D341Med (cell line): ENCODE results near the gene TDRD9.
"Not testable (repeated sequence)": the region's sequence is repeated elsewhere in the genome, so short reads cannot be mapped to it uniquely, and the experiment has no call there.

ENCODE experiments used
- DNase-seq: peaks from one replicate; pipeline ENCODE4 v3.0.0; 2012; ENCODE audit warnings: low spot score

Gene TDRD9, protein sequence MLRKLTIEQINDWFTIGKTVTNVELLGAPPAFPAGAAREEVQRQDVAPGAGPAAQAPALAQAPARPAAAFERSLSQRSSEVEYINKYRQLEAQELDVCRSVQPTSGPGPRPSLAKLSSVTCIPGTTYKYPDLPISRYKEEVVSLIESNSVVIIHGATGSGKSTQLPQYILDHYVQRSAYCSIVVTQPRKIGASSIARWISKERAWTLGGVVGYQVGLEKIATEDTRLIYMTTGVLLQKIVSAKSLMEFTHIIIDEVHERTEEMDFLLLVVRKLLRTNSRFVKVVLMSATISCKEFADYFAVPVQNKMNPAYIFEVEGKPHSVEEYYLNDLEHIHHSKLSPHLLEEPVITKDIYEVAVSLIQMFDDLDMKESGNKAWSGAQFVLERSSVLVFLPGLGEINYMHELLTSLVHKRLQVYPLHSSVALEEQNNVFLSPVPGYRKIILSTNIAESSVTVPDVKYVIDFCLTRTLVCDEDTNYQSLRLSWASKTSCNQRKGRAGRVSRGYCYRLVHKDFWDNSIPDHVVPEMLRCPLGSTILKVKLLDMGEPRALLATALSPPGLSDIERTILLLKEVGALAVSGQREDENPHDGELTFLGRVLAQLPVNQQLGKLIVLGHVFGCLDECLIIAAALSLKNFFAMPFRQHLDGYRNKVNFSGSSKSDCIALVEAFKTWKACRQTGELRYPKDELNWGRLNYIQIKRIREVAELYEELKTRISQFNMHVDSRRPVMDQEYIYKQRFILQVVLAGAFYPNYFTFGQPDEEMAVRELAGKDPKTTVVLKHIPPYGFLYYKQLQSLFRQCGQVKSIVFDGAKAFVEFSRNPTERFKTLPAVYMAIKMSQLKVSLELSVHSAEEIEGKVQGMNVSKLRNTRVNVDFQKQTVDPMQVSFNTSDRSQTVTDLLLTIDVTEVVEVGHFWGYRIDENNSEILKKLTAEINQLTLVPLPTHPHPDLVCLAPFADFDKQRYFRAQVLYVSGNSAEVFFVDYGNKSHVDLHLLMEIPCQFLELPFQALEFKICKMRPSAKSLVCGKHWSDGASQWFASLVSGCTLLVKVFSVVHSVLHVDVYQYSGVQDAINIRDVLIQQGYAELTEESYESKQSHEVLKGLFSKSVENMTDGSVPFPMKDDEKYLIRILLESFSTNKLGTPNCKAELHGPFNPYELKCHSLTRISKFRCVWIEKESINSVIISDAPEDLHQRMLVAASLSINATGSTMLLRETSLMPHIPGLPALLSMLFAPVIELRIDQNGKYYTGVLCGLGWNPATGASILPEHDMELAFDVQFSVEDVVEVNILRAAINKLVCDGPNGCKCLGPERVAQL (N-terminal part only)

DNA sequence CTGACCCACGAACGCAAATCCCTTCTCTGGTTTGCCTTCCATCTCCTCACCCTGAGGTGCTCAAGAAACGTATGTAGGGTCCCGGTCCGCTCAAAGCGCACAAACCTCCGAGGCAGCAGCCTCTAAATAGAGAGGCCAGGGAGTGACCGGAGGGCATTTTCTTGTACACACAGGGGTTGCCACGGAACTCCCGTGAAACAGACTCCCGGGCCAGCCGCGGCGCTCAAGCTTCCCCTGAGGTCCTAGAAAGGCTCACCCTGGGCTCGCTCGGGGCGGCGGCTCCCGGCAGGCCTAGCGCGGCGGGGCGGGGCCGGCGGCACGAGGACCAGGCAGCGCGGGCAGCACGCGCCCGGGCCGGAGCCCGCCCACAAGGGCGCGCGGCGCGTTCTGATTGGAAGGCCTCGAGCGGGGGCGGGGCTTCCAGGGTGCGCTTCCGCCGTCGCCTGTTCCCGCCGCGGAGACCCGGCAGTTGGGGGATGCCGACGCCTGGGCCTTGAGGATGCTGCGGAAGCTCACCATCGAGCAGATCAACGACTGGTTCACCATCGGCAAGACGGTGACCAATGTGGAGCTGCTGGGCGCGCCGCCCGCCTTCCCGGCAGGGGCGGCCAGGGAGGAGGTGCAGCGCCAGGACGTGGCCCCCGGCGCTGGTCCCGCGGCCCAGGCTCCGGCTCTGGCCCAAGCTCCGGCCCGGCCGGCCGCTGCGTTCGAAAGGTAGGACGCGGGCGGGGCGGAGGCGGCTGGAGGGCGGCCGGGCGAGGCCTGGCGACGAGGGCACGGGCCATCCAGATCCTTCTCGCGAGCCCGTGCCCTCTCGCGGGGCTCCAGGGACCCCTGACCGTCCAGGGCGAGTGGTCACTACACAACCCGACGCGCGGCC lies at the start of gene TDRD9:
TSS of gene TDRD9 (plus strand) at position 446 of the 880 bp plus-strand sequence. CDS start at position 500, 54 bp downstream.
- no peak for DNase-seq

DNA sequence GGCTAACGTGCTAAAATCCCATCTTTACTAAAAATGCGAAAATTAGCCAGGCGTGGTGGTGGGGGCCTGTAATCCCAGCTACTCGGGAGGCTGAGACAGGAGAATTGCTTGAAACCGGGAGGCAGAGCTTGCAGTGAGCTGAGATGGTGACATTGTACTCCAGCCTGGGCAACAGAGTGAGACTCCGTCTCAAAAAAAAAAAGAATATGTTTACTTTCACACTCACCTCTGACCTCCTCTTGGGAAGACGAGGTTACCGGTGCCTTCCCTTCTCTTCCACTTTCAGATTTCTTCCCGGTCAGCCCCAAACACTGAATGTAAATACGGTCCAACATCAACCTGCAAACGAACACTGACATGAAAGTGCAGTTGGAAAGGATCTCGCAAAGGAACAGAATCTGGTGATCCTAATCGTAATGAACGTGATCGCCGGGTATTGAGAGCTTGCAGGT lies 49.1 kb upstream of the TDRD9 start:
- DNase-seq, result no peak

DNA sequence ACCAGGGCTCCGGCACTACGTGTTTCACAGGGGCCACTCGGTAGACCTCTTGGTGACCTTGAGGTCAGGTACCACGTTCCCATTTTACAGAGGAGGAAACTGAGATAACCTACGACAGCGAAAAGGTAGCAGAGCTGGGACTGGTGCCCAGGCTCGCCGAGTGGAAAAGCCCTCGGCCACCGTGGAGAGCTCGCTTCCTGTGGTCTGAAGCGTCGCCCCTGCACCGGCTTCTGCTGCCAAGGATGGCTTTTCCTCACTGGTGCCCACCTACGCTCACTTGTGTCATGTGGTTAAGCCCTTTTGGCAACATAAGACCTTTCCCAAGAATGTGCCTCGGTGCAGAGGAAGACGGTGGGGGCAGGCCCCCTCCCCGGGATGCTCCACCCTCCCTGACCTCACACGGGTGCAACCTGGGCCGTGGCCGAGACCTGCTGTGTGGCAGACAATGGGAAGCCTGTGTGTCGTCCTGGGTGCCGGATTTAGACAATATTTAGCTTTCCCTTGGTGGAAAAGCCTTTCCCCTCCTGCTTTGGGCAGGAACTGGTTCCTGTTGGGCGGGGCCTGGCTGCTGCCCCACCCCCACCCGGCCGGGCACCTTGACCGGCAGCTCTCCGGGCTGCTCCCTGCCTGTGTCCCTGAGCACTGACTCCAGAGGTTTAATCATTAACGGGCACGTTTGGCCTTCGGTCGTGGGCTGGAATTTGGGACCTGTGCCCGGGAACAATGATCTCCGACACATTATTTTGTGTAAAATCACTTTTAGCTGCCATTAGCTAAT lies 48.5 kb upstream of the TDRD9 start:
- DNase-seq, result no peak

DNA sequence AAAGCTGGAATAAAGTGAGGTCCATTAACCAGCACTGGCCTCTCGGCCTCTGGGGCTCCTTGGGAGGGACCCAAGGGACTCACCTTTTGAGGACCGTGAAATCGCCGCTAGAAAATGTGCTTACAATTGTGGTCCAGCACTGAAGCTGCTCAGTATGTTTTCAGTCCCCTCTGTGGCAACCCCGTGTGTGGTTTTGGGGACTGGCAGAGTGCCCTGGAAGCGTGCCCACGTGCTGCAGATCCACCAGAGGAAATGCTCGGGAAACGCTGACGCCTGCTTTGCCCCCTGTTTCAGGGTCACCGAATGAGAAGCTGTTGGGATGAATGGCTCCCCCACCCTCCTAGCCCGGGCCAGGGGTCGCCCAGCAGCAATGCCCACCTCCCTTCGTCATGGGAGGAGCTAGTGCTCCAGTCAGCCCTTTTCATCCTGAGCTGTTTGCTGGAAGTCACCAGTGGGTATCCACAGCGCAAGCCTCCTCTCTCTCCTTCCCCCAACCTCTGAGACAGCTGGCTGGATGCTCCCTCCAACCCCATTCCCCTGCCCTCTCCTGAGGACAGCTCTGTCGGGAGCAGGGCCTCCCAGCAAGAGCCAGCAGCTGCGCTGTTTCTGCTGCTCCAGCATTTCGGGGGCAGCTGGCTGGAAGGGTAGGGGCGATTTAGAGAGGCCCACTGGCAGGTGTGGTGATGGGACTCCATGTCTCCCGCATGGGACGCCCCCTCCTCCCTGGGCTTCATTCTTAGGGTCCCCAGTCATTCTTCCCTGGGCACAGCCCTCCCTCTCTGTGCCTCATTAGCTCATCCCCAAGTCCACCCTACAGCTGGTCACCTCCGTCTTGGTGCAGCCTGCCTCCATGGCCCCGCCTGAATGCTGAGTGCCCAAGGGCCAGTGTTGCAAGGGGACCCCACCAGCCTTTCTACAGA lies 47.6 kb upstream of the TDRD9 start:
- no peak for DNase-seq

DNA sequence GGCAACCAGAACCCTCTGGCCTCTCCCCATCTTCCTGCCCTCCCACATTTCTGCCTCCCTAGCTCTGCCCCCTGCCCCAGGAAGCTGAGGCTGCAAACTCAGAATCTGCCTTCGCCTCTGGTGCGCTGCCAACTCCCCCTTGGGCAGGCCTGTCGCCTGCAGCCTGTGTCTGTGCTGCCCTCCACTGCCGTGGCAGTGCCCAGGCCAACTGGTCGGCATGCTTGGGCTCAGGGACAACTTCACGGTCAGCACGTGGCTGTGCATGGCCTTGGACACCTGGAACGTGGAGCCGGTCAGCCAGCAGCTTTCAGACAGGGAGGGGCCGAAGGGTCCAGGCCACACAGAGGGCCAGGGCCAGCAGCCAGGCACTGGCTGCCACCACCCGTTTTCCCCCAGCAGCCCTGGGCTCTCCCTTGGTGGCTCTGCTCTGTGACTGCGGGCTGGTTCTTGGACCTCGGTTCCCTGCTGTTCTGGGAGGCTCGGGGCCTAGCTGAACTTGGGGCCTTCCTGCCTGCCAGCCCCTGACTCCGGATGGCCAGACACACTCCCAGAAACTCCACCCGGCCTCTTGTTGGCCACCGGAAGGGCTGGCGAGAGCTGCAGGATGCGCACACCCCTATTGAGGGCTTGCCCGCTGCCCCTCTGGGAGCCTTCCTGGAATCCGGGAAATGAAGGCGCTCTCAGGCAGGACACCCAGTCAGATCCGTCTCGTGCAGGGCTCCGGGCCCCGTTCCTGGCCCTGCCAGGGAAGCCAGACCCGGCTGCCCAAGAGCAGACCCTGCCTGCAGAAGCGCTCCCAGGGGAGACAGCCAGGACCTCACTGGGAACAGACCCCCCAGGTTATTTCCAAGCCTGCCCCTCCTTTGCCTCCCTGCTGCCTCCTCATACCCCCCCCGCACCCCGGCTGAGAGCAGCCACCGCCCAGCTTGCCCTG lies 46.7 kb upstream of the TDRD9 start:
- no peak for DNase-seq

DNA sequence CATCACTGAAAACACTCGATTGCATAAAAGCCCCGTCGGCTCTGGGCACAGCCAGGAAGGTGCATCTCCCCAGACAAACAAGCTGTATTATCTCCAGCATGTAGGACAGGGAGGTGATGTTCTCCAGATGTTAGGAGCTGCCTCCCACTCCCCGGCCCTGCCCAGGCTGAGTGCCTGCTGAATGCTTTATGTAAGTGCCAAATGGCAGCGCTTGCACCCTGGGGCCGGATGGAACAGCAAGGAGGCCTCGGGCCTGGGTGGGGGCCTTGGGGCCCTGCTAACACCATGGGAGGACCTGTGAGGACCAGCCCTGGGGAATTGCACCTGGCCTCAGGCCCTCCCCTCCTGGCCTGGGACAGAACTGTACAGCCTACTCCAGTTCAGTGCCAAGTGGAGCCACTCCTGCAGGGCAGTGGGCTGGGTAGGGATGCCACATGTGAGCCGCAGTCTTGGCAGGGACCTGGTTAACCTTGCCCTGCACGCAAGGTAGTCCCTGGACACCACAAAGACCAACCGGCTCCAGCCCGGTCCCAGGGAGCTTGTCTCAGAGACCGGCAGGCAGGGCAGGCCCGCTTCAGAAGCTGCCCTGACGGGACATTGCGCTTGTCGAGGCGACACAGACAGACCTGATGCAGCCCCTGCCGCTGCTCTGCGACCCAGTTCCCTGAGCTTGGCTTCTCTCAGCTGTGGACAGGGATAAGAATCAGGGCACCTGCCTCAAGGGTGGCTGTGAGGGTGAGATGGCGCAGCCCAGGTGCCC lies 45.6 kb upstream of the TDRD9 start:
- DNase-seq, result no peak

DNA sequence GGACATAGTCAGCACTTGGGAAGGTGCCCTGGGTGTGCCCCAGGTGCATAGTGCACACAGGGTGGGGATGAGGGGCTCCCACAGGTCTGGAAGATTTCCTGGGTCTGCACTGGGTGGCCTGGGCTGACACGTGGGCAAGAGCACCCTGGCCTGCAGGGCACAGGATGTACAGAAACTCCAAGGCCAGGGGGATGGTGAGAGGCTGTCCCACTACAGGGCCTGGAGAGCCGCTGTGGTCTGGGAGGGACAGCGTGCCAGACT lies 45.1 kb upstream of the TDRD9 start:
- no peak for DNase-seq

DNA sequence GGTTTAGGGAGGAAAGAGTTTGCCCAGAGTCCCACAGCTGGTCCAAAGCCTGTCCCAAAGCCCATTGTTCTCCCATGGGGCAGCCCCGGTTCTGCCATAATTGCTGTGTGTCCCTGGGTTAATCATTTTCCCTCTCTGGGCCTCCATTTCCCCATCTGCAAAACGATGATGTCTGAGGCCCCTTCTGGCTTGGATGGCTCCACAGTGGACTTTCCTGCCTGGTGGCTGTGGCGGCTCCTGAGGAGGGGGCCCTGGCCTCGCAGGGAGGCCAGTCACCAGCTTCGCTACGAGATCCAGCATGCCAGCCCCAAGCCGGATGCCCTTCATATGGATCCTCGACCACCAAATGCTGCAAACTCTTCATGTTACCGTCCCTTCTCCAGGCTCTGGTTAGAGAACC lies 43.4 kb upstream of the TDRD9 start:
- no peak for DNase-seq

DNA sequence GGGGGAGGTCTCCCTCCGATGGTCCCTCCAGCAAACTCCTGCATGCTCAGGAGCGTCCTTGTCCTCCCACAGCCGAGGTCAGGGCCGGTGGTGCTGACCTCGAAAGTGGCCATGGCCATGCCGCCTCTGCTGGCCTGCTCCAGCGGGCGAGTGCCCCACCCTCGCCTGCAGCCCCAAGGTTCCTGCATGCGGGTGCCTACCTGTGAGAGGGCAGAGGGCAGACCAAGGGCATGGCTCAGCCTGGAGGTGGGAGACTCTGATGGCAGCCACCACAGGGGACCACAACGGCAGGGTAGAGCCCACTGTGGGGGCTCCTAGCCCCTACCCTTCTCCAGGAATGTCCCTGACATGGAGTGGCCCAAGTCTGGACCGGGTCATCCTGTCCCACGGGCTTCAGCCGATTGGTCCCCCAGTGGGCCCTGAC lies 42.7 kb upstream of the TDRD9 start:
- no peak for DNase-seq

DNA sequence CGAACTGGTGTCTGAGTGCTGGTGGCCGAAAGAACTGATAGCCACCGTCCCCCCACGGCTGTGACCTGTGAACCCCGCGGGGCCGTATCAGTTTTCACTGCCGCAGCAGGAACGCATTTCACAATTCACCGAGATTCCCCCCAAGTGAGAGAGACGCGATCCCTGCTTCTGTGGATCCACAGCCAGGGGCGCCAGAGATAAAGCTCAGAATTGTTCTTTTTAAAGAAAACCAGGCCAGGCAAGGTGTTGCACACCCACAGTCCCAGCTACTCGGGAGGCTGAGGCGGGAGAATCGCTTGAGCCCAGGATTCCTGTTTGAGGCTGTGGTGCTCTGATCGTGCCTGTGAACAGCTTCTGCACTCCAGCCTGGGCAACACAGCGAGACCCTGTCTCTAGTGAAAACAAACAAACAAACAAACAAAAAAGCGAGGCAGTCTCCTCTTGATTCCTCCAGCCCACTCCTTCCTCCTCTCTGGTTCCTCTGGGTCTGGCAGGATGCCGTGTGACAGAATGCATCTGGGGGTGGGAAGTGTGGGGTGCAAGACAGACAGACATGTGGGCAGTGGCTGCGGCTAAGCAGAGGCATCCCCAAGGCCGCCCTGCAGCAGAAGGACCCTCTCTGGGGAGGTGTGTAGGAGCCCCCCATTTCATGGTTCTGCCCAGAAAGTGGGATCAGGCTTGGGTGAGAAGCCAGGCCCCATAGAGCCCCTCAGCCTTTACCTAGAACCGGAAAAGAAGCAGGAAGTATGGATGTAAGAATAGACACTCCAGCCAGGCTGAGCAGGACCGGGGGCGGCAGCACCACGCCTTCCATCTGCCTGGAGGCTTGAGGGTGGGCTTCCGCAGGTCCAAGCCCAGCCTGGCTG lies 41.7 kb upstream of the TDRD9 start:
- DNase-seq, result no peak

DNA sequence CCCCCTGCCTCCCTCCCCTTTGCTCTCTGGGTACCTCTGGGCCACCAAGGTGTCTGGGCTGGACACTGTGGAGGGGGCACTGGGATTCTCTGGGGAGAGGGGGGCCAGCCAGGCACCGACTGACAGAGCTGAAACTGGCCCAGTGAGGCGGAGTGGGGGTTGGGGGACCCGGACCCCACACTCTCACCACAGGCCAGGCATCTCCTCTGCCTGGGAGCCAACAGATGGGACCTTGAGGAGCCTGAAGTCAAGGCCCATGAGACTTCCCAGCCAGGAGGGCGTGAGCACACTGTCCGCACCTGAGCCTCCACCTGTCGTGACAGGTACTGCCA lies 41.1 kb upstream of the TDRD9 start:
- DNase-seq, result no peak

DNA sequence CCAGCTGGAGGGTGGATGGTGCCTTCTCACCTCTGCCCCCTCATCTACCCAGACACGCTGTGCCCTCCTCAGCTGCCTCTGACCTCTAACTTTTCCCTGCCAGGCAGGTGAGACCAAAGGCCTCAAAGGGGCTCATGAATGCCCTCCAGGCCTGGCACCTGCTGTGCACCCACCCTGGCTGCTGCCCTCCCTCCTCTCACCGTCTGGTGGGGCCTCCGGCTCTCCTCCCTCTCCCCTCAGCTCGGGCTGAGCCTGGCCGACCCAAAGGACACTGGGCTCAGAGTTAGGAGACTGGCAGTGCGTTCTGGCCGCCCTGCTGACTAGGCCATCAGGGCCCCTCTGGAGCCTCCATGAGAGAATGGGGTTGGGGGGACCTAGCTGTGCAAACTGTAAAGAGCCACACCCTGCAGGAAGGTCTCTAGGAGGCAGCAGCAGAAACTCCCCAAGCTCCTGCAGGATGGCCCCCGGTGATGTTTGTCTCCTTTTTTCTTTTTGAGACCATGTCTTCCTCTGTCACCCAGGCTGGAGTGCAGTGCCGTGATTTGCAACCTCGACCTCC lies 40.6 kb upstream of the TDRD9 start:
- no peak for DNase-seq

DNA sequence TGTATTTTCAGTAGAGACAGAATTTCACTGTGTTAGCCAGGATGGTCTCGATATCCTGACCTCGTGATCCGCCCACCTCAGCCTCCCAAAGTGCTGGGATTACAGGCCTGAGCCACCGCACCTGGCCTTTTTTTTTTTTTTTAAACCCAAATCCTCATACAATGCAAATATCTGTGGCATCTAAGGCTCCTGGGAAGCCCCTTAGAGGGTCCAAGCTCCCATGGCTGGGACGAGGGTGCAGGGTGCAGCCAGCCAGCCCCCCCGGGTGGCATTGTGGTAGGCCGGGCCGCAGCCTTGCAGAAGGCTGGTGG lies 39.3 kb upstream of the TDRD9 start:
- not testable (repeated sequence) for DNase-seq

DNA sequence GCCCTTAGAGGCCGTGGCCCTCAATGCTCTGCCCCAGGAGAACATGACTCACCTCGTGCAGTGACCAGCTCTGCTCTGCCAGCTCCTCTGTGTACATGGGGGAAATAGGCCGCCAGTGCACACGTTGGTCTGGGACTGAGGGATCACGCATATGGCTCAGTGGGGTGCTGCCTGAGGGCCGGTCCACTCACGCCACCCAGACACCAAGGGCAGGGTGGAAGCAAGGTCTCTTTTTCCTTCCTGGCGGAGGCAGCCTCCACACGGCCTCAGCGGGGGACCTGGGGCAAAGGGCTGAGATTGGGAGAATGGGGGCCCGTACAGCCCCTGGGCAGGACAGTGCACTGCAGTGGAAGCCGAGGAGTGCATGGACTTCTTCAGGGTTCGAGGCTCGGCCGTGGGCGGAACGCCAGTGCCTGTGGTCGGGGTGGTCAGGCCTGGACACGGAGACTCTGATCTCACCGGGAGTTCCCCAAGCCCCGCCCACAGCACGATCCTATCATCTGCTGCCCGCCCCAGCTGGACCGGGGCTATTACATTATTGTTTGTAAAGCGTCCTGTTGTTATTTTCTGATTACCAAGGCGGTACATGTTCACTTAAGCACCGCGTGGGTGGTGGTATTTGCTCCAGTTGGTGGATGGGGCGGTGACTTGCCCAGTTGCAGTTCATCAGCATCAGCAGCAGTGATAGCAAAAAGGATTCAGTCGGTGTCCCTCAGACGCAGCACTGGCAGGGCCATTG lies 38.8 kb upstream of the TDRD9 start:
- no peak for DNase-seq

DNA sequence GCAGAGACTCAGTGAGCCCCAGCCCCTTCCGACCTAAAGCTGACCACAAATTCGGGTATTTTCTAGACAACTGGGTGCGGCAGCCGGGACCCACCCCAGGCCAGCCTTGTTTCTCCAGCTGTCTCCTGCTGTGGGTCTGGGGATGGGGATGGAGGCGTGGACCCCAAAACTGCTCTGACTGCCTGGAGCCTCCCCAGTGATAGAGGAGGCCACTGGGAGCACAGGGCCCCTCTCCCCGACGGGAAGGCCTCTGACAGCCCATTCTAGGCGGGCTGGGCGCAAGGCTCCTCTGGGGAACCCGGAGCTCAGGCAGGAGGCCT lies 38.2 kb upstream of the TDRD9 start:
- DNase-seq, result no peak
